Neutrophil (primary cell): ENCODE data around the gene SLC44A1.

Source experiments
- H3K27ac ChIP-seq: fragments of 200-600 bp; sonication (generic); 2 replicates; pipeline ENCODE4 v1.5.1; 2016; ENCODE audit warnings: mild to moderate bottlenecking, moderate library complexity
- H3K27me3 ChIP-seq: fragments of 200-600 bp; sonication (generic); 2 replicates; pipeline ENCODE4 v1.6.0; 2016; ENCODE audit warnings: mild to moderate bottlenecking
- H3K36me3 ChIP-seq: fragments of 200-600 bp; sonication (generic); 2 replicates; pipeline ENCODE4 v1.5.1; 2017
- H3K4me1 ChIP-seq, 2 experiments: fragments of 200-600 bp in 1 of 2; sonication (generic) in 1 of 2; 1 replicate in 1 of 2; 2 replicates in 1 of 2; pipeline versions ENCODE4 v1.5.1 to v1.6.1; 2013 to 2016; ENCODE audit warnings: low read depth in 1 of 2, low read length in 1 of 2, mild to moderate bottlenecking in 1 of 2, moderate library complexity in 1 of 2; ENCODE audit not compliant: control insufficient read depth in 1 of 2, insufficient read depth in 1 of 2
- H3K4me3 ChIP-seq, 2 experiments: fragments of 200-600 bp in 1 of 2; sonication (generic) in 1 of 2; 1 replicate in 1 of 2; 2 replicates in 1 of 2; pipeline ENCODE4 v1.5.1; 2013 to 2016; ENCODE audit warnings: low read depth in 1 of 2, low read length in 1 of 2, mild to moderate bottlenecking in 1 of 2, moderate library complexity in 1 of 2
- H3K9me3 ChIP-seq: fragments of 200-600 bp; sonication (generic); 2 replicates; pipeline ENCODE4 v1.5.1; 2016
- TF ChIP-seq, protein P1 (sequence below): fragments of 200-600 bp; sonication (generic); IDR thresholded peaks from 2 replicates; pipeline ENCODE4 v1.5.1; 2016; ENCODE audit warnings: antibody characterized with exemption

SLC44A1 gene

DNA sequence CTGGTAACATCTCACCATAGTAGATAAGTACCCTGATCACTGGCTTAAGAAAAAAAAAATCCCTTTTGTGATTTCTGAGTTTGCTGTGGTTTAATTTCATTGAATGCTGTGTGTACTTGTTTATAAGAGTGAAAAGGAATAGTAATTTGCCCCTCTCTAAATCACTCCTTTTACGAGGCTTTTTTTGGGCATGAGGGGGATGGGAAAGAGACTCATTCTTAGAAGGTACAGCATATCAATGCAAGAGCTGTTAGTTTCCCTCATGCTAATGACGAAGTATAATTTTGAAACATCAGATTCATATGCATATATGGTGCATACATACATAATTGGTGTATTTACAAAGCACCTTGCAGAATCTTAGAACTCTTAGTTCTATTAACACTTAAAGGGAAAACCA lies 2.4 kb upstream of the SLC44A1 start:
- H3K4me3 ChIP-seq, result no peak overlapping the region
- no peaks in the 10 kb centered on the region for H3K36me3 ChIP-seq
- H3K27me3 ChIP-seq, result no peaks in the 10 kb centered on the region
- peaks cover 19 to 20% of the 10 kb centered on the region in 2 experiments for H3K4me1 ChIP-seq
- H3K27ac ChIP-seq, result no peak overlapping the region
- H3K9me3 ChIP-seq, result no peaks in the 10 kb centered on the region
- TF ChIP-seq, protein P1, sequence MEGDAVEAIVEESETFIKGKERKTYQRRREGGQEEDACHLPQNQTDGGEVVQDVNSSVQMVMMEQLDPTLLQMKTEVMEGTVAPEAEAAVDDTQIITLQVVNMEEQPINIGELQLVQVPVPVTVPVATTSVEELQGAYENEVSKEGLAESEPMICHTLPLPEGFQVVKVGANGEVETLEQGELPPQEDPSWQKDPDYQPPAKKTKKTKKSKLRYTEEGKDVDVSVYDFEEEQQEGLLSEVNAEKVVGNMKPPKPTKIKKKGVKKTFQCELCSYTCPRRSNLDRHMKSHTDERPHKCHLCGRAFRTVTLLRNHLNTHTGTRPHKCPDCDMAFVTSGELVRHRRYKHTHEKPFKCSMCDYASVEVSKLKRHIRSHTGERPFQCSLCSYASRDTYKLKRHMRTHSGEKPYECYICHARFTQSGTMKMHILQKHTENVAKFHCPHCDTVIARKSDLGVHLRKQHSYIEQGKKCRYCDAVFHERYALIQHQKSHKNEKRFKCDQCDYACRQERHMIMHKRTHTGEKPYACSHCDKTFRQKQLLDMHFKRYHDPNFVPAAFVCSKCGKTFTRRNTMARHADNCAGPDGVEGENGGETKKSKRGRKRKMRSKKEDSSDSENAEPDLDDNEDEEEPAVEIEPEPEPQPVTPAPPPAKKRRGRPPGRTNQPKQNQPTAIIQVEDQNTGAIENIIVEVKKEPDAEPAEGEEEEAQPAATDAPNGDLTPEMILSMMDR, result no peak

DNA sequence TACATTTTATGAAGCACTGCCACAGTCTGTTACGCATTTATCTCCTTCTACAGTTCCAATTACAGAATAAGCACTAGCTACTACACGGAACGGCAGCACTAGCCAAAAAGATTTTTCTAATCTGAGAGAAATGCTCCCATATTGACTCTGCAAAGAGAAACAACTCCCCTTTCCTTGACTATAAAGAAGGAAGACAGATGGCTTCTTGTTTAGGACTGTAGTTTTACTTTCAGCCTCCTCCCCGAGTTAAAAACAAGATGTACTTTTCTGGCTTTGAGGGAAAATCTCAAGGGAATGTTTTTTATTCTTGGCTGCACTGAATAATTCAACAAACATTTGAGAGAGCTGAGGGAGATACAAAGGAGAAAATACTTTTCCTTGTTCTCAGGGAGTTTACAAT lies 1.9 kb upstream of the SLC44A1 start:
- H3K4me3 ChIP-seq, result no peak overlapping the region
- no peak overlapping the region for H3K27ac ChIP-seq
- H3K27me3 ChIP-seq, result no peaks in the 10 kb centered on the region
- H3K9me3 ChIP-seq, result no peaks in the 10 kb centered on the region
- peaks cover 19 to 20% of the 10 kb centered on the region in 2 experiments for H3K4me1 ChIP-seq
- TF ChIP-seq, protein P1, result no peak
- H3K36me3 ChIP-seq, result no peaks in the 10 kb centered on the region

DNA sequence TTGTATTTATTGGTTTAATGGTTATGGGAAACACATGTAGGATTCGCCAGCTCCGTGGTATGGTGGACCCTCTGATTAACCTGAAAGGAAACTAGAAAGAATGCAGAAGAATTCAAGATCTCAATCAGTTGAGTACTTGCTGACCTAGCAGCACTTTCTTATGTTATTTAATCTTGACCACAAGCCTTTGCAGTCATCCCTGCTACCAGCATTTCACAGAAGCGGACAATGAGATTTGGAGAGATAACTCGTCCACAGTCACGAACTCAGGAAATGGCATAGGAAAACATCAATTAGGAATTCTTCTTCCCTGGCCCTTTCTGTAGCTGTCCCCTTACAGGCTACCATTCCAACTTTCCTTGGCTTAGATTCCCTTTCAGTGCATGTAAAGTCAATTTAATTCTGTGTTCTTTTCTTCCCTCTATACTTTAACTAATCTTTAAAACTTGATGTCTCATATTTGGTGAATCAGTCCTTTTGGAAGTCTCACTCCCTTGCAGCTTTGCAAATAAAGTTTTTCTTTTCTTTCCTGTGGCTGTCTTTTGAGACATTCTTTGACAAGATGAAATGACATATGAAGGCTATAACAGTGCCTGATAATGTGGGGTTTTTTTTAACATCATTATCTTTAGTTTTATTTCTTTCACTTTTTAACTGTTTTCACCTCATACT lies 1.3 kb upstream of the SLC44A1 start:
- H3K27ac ChIP-seq, result peak overlapping the region; percentile 84
- H3K27me3 ChIP-seq, result no peaks in the 10 kb centered on the region
- TF ChIP-seq, protein P1, result no peak
- no peaks in the 10 kb centered on the region for H3K36me3 ChIP-seq
- no peaks in the 10 kb centered on the region for H3K9me3 ChIP-seq
- H3K4me1 ChIP-seq, result peaks cover 19 to 20% of the 10 kb centered on the region in 2 experiments
- no peak overlapping the region for H3K4me3 ChIP-seq

DNA sequence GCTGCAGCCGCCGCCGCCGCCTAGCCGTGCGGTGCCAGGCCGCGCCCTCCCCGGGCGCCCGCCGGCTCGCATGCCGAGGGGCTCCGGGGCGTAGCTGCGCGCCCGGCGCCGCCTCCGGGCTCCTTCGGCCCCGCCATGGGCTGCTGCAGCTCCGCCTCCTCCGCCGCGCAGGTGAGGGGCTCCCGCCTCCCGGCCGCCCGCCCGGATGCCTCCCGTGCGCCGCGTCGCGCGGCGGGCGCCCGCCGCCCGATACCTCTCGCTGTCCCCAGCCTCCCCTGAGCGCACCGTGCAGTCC lies 230 bp downstream of the SLC44A1 start:
- Histone ChIP-seq H3K4me1 (peaks cover 19 to 20% of the 10 kb centered on the region in 2 experiments), H3K36me3 (no peaks in the 10 kb centered on the region), H3K27me3 (no peaks in the 10 kb centered on the region), H3K27ac (peak overlapping the region; percentile 84), H3K4me3 (peak overlapping the region; percentile 76 to 78), H3K9me3 (no peaks in the 10 kb centered on the region)
- TF ChIP-seq, protein P1, result no peak

DNA sequence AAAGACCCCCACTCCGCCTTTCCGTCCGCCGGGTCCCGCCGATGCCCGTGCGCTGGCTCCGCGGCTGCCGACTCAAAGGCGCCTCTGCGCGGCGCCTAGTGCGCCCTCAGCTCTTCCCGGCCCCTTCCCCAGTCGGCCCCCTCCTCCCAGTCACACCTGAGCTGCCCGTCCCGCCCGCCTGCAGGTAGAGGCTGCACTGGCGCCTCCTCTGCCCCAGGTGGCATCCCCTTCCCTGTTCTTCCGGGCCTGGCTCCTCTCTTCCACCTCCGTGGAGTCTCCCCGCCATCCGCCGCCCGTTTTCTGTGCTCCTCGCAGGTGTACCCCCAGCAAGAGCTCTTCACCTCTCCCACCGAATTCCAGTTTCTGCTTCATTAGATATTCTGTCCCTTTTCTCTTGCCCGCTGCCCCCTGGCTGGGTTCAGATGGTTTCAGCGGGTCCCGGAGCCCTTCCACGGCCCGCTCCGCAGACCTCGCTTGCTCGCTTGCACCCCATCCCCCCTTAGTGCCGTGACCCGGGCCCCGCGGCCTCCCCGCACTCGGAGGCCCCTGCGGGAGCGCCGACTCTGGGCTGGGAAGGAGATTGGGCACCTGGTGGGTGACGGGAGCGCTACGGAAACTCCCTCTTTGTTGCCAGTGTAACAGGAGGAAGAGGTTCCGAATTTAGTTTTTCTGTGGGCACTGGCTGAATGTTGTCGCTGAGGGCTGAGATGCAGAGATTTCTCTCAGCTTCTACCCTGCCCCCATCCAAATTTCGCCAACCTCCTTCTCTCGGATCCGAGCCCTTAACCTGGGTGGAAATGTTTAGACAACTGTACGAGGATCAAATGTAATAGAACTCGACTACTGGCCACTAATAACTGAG lies 809 bp downstream of the SLC44A1 start:
- Histone ChIP-seq H3K27me3 (no peaks in the 10 kb centered on the region), H3K4me1 (peaks cover 19 to 20% of the 10 kb centered on the region in 2 experiments), H3K36me3 (no peaks in the 10 kb centered on the region), H3K4me3 (peak overlapping the region; percentile 76 to 78), H3K9me3 (no peaks in the 10 kb centered on the region), H3K27ac (peak overlapping the region; percentile 84)
- TF ChIP-seq, protein P1, result no peak
